ENCODE data around the gene GRK1.

DNA sequence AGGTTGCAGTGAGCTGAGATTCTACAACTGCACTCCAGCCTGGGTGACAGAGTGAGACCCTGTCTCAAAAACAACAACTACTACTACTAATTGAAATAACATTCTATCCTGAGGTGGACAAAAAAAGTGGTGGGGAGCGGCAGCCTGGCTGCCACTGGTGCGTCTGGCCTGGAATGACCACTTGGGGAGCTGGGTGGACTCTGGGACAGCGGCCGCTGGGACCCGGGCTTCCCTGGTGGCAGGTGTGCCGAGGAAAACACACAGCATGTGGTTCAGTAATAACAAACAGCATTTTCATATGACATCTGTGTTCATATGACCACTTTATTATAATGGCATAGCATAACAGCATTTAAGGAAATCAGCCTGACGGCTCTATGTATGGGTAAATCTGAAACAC, 48.6 kb upstream of the GRK1 start:
- TF ChIP-seq, protein P1, sequence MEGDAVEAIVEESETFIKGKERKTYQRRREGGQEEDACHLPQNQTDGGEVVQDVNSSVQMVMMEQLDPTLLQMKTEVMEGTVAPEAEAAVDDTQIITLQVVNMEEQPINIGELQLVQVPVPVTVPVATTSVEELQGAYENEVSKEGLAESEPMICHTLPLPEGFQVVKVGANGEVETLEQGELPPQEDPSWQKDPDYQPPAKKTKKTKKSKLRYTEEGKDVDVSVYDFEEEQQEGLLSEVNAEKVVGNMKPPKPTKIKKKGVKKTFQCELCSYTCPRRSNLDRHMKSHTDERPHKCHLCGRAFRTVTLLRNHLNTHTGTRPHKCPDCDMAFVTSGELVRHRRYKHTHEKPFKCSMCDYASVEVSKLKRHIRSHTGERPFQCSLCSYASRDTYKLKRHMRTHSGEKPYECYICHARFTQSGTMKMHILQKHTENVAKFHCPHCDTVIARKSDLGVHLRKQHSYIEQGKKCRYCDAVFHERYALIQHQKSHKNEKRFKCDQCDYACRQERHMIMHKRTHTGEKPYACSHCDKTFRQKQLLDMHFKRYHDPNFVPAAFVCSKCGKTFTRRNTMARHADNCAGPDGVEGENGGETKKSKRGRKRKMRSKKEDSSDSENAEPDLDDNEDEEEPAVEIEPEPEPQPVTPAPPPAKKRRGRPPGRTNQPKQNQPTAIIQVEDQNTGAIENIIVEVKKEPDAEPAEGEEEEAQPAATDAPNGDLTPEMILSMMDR (conservative IDR thresholded peaks at IDR 0.05; ENCODE audit: low read length), result no peak
- TF ChIP-seq EZH2phosphoT487 (IDR thresholded peaks at IDR 0.05; ENCODE audit: borderline replicate concordance, low read depth, low read length), result no peak
